Upper lobe of left lung (tissue), 4 donors: Measurements from ENCODE around the gene RNFT2.

Source experiments
- POLR2AphosphoS5 ChIP-seq, 2 donors: sonication (generic); formaldehyde crosslinking; IDR thresholded peaks; one replicate each; pipeline ENCODE4 v1.5.1; 2017; ENCODE audit warnings: antibody characterized with exemption in 2 of 2
- TF ChIP-seq, protein P1 (sequence below), 6 experiments: fragments of 450-650 bp in 4 of 6; fragments of 200-600 bp in 2 of 6; sonication (generic) in 2 of 6; IDR thresholded peaks; one replicate each; pipeline ENCODE4 v1.5.1; 2016 to 2019; ENCODE audit warnings: antibody characterized with exemption in 6 of 6

DNA sequence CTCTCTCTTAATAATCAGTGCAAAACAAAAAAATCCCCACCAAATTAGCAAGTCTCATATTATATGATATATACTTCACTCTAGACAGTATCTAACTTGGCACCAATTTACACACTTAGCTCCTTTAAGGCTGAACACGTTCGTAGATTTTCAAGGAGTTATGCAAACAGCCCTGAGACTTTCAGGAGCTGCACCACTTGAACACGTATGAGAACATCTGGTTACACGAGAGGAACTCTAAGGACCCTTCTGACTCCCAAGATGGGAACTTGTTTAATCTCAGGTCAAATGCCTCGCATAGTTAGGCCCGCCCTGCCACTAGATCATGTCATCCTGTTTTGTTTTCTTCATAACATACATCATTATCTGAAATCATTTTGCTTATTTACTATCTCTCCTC, 10.2 kb upstream of the RNFT2 start:
- peak; percentile 51 to 61 for TF ChIP-seq POLR2AphosphoS5 (IDR thresholded peaks at IDR 0.05)
- TF ChIP-seq, protein P1, sequence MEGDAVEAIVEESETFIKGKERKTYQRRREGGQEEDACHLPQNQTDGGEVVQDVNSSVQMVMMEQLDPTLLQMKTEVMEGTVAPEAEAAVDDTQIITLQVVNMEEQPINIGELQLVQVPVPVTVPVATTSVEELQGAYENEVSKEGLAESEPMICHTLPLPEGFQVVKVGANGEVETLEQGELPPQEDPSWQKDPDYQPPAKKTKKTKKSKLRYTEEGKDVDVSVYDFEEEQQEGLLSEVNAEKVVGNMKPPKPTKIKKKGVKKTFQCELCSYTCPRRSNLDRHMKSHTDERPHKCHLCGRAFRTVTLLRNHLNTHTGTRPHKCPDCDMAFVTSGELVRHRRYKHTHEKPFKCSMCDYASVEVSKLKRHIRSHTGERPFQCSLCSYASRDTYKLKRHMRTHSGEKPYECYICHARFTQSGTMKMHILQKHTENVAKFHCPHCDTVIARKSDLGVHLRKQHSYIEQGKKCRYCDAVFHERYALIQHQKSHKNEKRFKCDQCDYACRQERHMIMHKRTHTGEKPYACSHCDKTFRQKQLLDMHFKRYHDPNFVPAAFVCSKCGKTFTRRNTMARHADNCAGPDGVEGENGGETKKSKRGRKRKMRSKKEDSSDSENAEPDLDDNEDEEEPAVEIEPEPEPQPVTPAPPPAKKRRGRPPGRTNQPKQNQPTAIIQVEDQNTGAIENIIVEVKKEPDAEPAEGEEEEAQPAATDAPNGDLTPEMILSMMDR (IDR thresholded peaks at IDR 0.05): no peak
